ENCODE data around the gene FAM3B.
A peak's percentile ranks its signal among the peaks of the same experiment; 100 is the strongest.

FAM3B gene

GRCh38 chr21:41282412-41282811 is 34.2 kb upstream of the FAM3B start:
- H3K9me3 ChIP-seq (ENCODE audit: insufficient read depth, low read length) = no peaks in the 10 kb centered on the region
- H3K9ac ChIP-seq (ENCODE audit: insufficient read length, low read depth) = no peak overlapping the region
- H3K36me3 ChIP-seq (ENCODE audit: insufficient read depth, insufficient read length, low read length) = no peaks in the 10 kb centered on the region
- no peak for TF ChIP-seq SUZ12 (IDR thresholded peaks at IDR 0.05; ENCODE audit: extremely low read depth, insufficient read depth, insufficient read length)
- no peak for TF ChIP-seq YY1 (IDR thresholded peaks at IDR 0.05; ENCODE audit: insufficient read depth, insufficient read length)
- no peak for TF ChIP-seq ZNF274 (IDR thresholded peaks at IDR 0.05; ENCODE audit: low read depth, low read length)
- peaks cover 10% of the 10 kb centered on the region for H3K4me1 ChIP-seq (ENCODE audit: insufficient read depth, insufficient read length)
- no peak overlapping the region for H3K4me3 ChIP-seq (ENCODE audit: insufficient read length, low read depth)
- H3K27me3 ChIP-seq (ENCODE audit: insufficient read depth, insufficient read length) = peaks cover 2% of the 10 kb centered on the region
- DNase-seq (ENCODE audit: low read depth, low spot score) = no peak

- no peak overlapping the region for H3K4me3 ChIP-seq (ENCODE audit: insufficient read length, low read depth)
- H3K9ac ChIP-seq (ENCODE audit: insufficient read length, low read depth) = no peak overlapping the region
- H3K9me3 ChIP-seq (ENCODE audit: insufficient read depth, low read length) = no peaks in the 10 kb centered on the region
- H3K36me3 ChIP-seq (ENCODE audit: insufficient read depth, insufficient read length, low read length) = no peaks in the 10 kb centered on the region
- H3K4me1 ChIP-seq (ENCODE audit: insufficient read depth, insufficient read length) = peaks cover 10% of the 10 kb centered on the region
- H3K27me3 ChIP-seq (ENCODE audit: insufficient read depth, insufficient read length) = peaks cover 2% of the 10 kb centered on the region
- DNase-seq (ENCODE audit: low read depth, low spot score) = peak; percentile 74
- TF ChIP-seq SUZ12 (IDR thresholded peaks at IDR 0.05; ENCODE audit: extremely low read depth, insufficient read depth, insufficient read length) = no peak
- TF ChIP-seq YY1 (IDR thresholded peaks at IDR 0.05; ENCODE audit: insufficient read depth, insufficient read length) = no peak
- TF ChIP-seq ZNF274 (IDR thresholded peaks at IDR 0.05; ENCODE audit: low read depth, low read length) = no peak
Observed at GRCh38 chr21:41283211-41283818, 33.3 kb upstream of the FAM3B start.

GRCh38 chr21:41289431-41289830 is 27.2 kb upstream of the FAM3B start:
- TF ChIP-seq ZNF274 (IDR thresholded peaks at IDR 0.05; ENCODE audit: low read depth, low read length) = no peak
- no peak for TF ChIP-seq SUZ12 (IDR thresholded peaks at IDR 0.05; ENCODE audit: extremely low read depth, insufficient read depth, insufficient read length)
- TF ChIP-seq YY1 (IDR thresholded peaks at IDR 0.05; ENCODE audit: insufficient read depth, insufficient read length) = no peak
- Histone ChIP-seq H3K36me3 (ENCODE audit: insufficient read depth, insufficient read length, low read length) (no peaks in the 10 kb centered on the region), H3K27me3 (ENCODE audit: insufficient read depth, insufficient read length) (no peaks in the 10 kb centered on the region), H3K9ac (ENCODE audit: insufficient read length, low read depth) (no peak overlapping the region), H3K9me3 (ENCODE audit: insufficient read depth, low read length) (peaks cover 20% of the 10 kb centered on the region), H3K4me3 (ENCODE audit: insufficient read length, low read depth) (no peak overlapping the region), H3K4me1 (ENCODE audit: insufficient read depth, insufficient read length) (no peaks in the 10 kb centered on the region)
- no peak for DNase-seq (ENCODE audit: low read depth, low spot score)

- H3K4me3 ChIP-seq (ENCODE audit: insufficient read length, low read depth) = no peak overlapping the region
Observed at GRCh38 chr21:41290106-41290799, 26.3 kb upstream of the FAM3B start.

GRCh38 chr21:41294548-41295231 is 21.9 kb upstream of the FAM3B start:
- H3K4me1 ChIP-seq (ENCODE audit: insufficient read depth, insufficient read length) = no peaks in the 10 kb centered on the region
- peaks cover 20% of the 10 kb centered on the region for H3K9me3 ChIP-seq (ENCODE audit: insufficient read depth, low read length)
- H3K9ac ChIP-seq (ENCODE audit: insufficient read length, low read depth) = no peak overlapping the region
- no peak overlapping the region for H3K4me3 ChIP-seq (ENCODE audit: insufficient read length, low read depth)
- H3K36me3 ChIP-seq (ENCODE audit: insufficient read depth, insufficient read length, low read length) = no peaks in the 10 kb centered on the region
- H3K27me3 ChIP-seq (ENCODE audit: insufficient read depth, insufficient read length) = no peaks in the 10 kb centered on the region
- TF ChIP-seq SUZ12 (IDR thresholded peaks at IDR 0.05; ENCODE audit: extremely low read depth, insufficient read depth, insufficient read length) (no peak), YY1 (IDR thresholded peaks at IDR 0.05; ENCODE audit: insufficient read depth, insufficient read length) (no peak), ZNF274 (IDR thresholded peaks at IDR 0.05; ENCODE audit: low read depth, low read length) (no peak)
- DNase-seq (ENCODE audit: low read depth, low spot score) = no peak

More at GRCh38 chr21:41290106-41290799, 26.3 kb upstream of the FAM3B start:
- H3K4me1 ChIP-seq (ENCODE audit: insufficient read depth, insufficient read length) = no peaks in the 10 kb centered on the region
- DNase-seq (ENCODE audit: low read depth, low spot score) = no peak
- no peaks in the 10 kb centered on the region for H3K36me3 ChIP-seq (ENCODE audit: insufficient read depth, insufficient read length, low read length)
- peaks cover 20% of the 10 kb centered on the region for H3K9me3 ChIP-seq (ENCODE audit: insufficient read depth, low read length)
- H3K27me3 ChIP-seq (ENCODE audit: insufficient read depth, insufficient read length) = no peaks in the 10 kb centered on the region
- no peak for TF ChIP-seq SUZ12 (IDR thresholded peaks at IDR 0.05; ENCODE audit: extremely low read depth, insufficient read depth, insufficient read length)
- TF ChIP-seq ZNF274 (IDR thresholded peaks at IDR 0.05; ENCODE audit: low read depth, low read length) = no peak
- no peak for TF ChIP-seq YY1 (IDR thresholded peaks at IDR 0.05; ENCODE audit: insufficient read depth, insufficient read length)
- H3K9ac ChIP-seq (ENCODE audit: insufficient read length, low read depth) = no peak overlapping the region

DNA sequence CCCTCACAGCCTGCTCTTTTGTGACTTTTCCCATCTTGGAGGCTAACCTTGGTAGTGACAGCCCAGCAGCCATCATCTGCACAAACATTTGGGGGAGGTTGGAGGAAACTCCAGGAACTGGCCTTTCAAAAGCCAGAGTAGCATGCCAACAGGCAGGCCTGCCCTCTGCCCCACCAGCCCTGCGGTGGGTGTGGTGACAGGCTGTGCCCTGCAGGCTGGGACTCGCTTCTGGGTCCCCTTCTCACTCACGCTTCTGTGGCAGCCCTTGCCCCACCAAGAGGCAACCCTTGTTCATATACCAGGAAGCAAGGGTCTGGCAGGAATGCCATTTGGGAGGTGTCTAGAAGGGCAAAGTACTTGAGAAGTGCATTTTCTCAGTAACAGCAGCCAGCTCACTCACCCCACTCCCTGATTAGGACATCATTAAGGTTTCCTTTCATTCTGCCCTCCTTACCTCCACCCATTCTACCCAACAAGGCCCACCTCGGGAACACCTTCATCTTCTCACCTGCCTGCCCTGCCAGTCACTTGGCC is 20.8 kb upstream of the FAM3B start:
- Histone ChIP-seq H3K27me3 (ENCODE audit: insufficient read depth, insufficient read length) (no peaks in the 10 kb centered on the region), H3K36me3 (ENCODE audit: insufficient read depth, insufficient read length, low read length) (no peaks in the 10 kb centered on the region), H3K4me1 (ENCODE audit: insufficient read depth, insufficient read length) (no peaks in the 10 kb centered on the region), H3K4me3 (ENCODE audit: insufficient read length, low read depth) (no peak overlapping the region), H3K9ac (ENCODE audit: insufficient read length, low read depth) (no peak overlapping the region), H3K9me3 (ENCODE audit: insufficient read depth, low read length) (peaks cover 20% of the 10 kb centered on the region)
- DNase-seq (ENCODE audit: low read depth, low spot score) = no peak
- TF ChIP-seq ZNF274 (IDR thresholded peaks at IDR 0.05; ENCODE audit: low read depth, low read length) = no peak

GRCh38 chr21:41302976-41303375 is 13.6 kb upstream of the FAM3B start:
- no peaks in the 10 kb centered on the region for H3K27me3 ChIP-seq (ENCODE audit: insufficient read depth, insufficient read length)
- TF ChIP-seq SUZ12 (IDR thresholded peaks at IDR 0.05; ENCODE audit: extremely low read depth, insufficient read depth, insufficient read length) (no peak), ZNF274 (IDR thresholded peaks at IDR 0.05; ENCODE audit: low read depth, low read length) (no peak), YY1 (IDR thresholded peaks at IDR 0.05; ENCODE audit: insufficient read depth, insufficient read length) (no peak)
- no peaks in the 10 kb centered on the region for H3K36me3 ChIP-seq (ENCODE audit: insufficient read depth, insufficient read length, low read length)
- no peak overlapping the region for H3K9ac ChIP-seq (ENCODE audit: insufficient read length, low read depth)
- peaks cover 13% of the 10 kb centered on the region for H3K9me3 ChIP-seq (ENCODE audit: insufficient read depth, low read length)
- H3K4me1 ChIP-seq (ENCODE audit: insufficient read depth, insufficient read length) = no peaks in the 10 kb centered on the region
- DNase-seq (ENCODE audit: low read depth, low spot score) = no peak
- no peak overlapping the region for H3K4me3 ChIP-seq (ENCODE audit: insufficient read length, low read depth)

Measured in NT2/D1 (cell line).